NB4 (cell line): ENCODE results near the gene POU6F2.

Experiments
- DNase-seq: peaks from one replicate; pipeline ENCODE4 v3.0.0; 2010; ENCODE audit warnings: low read depth
- H3K4me3 ChIP-seq: one replicate; pipeline ENCODE4 v1.5.1; 2011; ENCODE audit warnings: mild to moderate bottlenecking, low read depth, low read length, moderate library complexity
- MYC ChIP-seq: IDR thresholded peaks from 2 replicates; pipeline ENCODE4 v1.6.1; 2011; ENCODE audit warnings: low read depth, low read length
- POLR2A ChIP-seq: IDR thresholded peaks from 2 replicates; pipeline ENCODE4 v1.6.1; 2011; ENCODE audit warnings: mild to moderate bottlenecking; ENCODE audit not compliant: insufficient read length; ENCODE audit errors: extremely low read depth
- TF ChIP-seq, protein P1 (sequence below): IDR thresholded peaks from one replicate; pipeline ENCODE4 v1.5.1; 2012; ENCODE audit warnings: low read depth, low read length
- TF ChIP-seq, protein P2 (sequence below): IDR thresholded peaks from 2 replicates; pipeline ENCODE4 v1.6.1; 2011; ENCODE audit warnings: low read depth, low read length

POU6F2 gene

DNA sequence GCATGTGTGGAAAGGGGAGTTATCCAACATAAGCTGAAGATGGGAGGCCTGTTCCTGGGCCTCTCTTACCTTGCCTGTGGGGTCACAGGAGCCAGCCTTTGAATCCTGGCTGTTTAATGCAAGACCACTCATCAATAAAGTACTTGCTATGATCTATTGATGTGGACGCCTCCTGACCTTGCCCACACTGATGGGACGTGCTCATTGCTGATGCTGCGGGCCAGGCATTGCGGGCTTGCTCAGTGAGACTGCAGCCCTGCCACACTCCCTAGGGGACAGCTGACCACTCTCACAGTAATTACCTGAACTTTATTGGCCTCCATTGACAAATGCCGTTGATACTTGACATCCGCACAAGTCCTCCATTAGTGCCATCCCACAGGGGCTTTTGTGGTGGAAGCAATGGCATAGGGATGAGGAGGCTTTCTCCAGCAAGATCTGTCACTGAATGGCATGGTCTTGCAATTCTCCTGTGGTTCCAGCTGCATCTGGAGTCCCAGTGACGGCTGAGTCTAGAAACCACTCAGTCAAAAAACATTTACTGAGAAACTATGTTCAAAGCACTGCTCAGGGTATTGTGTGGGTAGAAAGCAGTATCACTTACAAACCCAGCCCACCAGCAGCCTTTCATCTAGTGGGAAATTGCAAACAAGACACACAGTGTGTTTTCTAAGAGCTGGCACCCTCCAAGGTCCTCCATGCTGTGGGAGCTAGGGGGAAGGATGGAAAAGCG, 453.4 kb downstream of the POU6F2 start:
- TF ChIP-seq MYC = no peak
- no peak for TF ChIP-seq POLR2A
- TF ChIP-seq, protein P1, sequence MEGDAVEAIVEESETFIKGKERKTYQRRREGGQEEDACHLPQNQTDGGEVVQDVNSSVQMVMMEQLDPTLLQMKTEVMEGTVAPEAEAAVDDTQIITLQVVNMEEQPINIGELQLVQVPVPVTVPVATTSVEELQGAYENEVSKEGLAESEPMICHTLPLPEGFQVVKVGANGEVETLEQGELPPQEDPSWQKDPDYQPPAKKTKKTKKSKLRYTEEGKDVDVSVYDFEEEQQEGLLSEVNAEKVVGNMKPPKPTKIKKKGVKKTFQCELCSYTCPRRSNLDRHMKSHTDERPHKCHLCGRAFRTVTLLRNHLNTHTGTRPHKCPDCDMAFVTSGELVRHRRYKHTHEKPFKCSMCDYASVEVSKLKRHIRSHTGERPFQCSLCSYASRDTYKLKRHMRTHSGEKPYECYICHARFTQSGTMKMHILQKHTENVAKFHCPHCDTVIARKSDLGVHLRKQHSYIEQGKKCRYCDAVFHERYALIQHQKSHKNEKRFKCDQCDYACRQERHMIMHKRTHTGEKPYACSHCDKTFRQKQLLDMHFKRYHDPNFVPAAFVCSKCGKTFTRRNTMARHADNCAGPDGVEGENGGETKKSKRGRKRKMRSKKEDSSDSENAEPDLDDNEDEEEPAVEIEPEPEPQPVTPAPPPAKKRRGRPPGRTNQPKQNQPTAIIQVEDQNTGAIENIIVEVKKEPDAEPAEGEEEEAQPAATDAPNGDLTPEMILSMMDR = no peak
- TF ChIP-seq, protein P2, sequence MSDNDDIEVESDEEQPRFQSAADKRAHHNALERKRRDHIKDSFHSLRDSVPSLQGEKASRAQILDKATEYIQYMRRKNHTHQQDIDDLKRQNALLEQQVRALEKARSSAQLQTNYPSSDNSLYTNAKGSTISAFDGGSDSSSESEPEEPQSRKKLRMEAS = no peak
- no peak for DNase-seq

DNA sequence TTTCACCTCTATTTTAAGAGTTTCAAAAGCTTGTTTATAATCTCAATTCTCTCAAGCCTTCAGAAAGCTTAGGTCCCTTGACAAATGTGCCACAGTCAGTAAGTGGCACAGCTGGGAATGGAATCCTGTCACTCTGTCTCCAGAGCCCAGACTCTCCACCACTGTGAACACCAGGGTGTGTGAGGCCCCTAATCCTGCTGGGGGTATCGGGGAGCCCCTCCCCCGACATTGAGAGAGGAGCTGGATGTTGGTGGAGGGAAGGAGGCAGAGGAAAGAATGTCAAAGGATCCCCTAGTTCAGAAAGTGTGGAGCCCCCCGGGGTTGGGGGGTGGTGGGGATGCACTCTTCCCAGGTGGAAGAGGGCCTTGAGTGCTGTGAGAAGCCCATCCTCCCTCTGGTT, 454.7 kb downstream of the POU6F2 start:
- TF ChIP-seq, protein P1 = no peak
- no peak for TF ChIP-seq POLR2A
- TF ChIP-seq, protein P2 = no peak
- TF ChIP-seq MYC = no peak
- no peak overlapping the region for H3K4me3 ChIP-seq
- no peak for DNase-seq

More for the DNA sequence above, 453.4 kb downstream of the POU6F2 start:
- no peak overlapping the region for H3K4me3 ChIP-seq

DNA sequence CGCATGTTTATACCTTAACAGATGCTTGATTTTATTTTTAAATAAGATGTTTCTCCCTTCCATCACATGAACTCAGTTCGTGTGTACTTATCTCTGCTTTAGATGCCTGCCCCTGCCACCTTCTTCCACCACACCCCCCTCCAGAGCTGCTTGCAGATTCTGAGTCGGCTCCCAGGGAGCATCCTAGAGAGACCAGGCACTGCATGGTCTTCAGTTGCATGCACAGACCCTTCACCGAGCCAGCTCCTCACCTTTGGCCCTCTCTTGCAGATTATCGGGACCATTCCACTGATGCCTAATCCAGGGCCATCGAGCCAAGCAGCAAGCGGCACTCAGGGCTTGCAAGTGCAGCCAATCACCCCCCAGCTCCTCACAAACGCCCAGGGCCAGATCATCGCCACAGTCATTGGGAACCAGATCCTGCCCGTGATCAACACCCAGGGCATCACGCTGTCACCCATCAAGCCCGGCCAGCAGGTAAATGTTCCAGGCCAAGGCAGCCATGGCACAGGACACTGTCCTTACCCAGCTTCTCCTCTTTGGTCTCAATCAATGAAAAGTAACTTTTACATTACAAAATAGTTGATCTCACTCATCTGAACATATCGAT, 455.2 kb downstream of the POU6F2 start:
- no peak for TF ChIP-seq POLR2A
- TF ChIP-seq, protein P1 = no peak
- TF ChIP-seq, protein P2 = no peak
- no peak for TF ChIP-seq MYC
- H3K4me3 ChIP-seq = no peak overlapping the region
- no peak for DNase-seq

DNA sequence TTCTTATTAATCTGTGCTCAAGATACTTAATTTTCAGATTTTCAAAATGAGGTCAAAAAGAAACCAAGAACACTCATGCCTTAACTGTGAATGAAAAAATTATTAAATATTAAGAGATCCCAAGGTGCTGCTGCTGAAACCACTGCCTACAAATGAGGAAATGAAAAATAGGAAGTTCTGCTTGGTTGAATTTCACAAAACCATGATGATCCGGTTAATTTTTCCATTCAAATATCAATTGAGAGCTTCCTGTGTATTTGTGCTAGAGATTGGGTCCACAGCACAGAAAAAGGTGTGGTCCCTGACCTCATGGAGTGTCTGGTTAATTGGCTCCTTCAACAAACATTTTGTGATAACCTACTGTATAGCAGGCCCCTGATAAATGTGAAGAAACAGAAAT, 455.8 kb downstream of the POU6F2 start:
- no peak overlapping the region for H3K4me3 ChIP-seq
- DNase-seq = peak; percentile 22
- TF ChIP-seq, protein P1 = no peak
- no peak for TF ChIP-seq POLR2A
- TF ChIP-seq, protein P2 = no peak
- TF ChIP-seq MYC = no peak

DNA sequence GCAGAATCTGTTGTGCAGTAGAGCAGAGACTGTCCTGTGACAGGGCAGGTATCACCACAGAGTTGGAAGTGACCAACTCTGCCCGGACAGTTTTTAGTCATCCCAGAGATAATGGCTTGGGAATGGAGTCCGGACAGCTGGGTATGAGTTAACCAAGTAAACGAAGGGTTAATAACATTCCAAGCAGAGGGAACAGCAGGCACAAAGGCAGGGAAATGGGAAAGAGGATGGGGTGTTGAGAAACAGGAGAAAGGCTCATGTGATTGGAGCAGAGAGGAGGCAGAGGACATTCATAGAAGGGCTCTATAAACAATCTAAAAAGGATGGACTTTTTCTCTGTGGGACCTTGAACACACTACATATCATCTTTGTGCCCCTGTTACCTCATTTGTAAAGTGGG, 456.3 kb downstream of the POU6F2 start:
- no peak for TF ChIP-seq MYC
- TF ChIP-seq, protein P2 = no peak
- TF ChIP-seq, protein P1 = no peak
- TF ChIP-seq POLR2A = no peak
- DNase-seq = no peak
- no peak overlapping the region for H3K4me3 ChIP-seq
